Skeletal muscle tissue (tissue), 5 donors: ENCODE measurements around the gene ZSCAN23. TPM values are rescaled to one million over a fixed set of nuclear protein-coding genes. Genes with fewer than 3 reads are reported as not detected.
A peak's percentile ranks its signal among the peaks of the same experiment; 100 is the strongest.

Experiments
- H3K27ac ChIP-seq: one replicate; pipeline ENCODE4 v1.7.0; 2013; ENCODE audit warnings: mild to moderate bottlenecking, low read depth, low read length, inconsistent platforms
- H3K27me3 ChIP-seq, 3 donors: one replicate each; pipeline ENCODE4 v1.7.0; 2013; ENCODE audit warnings: low read length in 3 of 3; ENCODE audit not compliant: control insufficient read depth in 3 of 3, insufficient read depth in 3 of 3
- H3K36me3 ChIP-seq, 3 donors: one replicate each; pipeline ENCODE4 v1.7.0; 2013; ENCODE audit warnings: low read length in 3 of 3; ENCODE audit not compliant: control insufficient read depth in 3 of 3, insufficient read depth in 3 of 3
- H3K4me1 ChIP-seq, 3 donors: one replicate each; pipeline ENCODE4 v1.7.0; 2013; ENCODE audit warnings: low read length in 3 of 3, mild to moderate bottlenecking in 3 of 3; ENCODE audit not compliant: control insufficient read depth in 3 of 3, insufficient read depth in 3 of 3
- H3K4me3 ChIP-seq, 3 donors: one replicate each; pipeline ENCODE4 v1.7.0; 2013; ENCODE audit warnings: low read length in 3 of 3
- H3K9ac ChIP-seq, 3 donors: one replicate each; pipeline ENCODE4 v1.7.0; 2013; ENCODE audit warnings: low read length in 3 of 3, mild to moderate bottlenecking in 3 of 3, moderate library complexity in 2 of 3, low read depth in 1 of 3
- H3K9me3 ChIP-seq, 3 donors: one replicate each; pipeline ENCODE4 v1.7.0; 2013; ENCODE audit warnings: low read length in 3 of 3; ENCODE audit not compliant: control insufficient read depth in 3 of 3
- small RNA-seq: library from RNA; depleted of rRNA; stranded (forward); fragments of <200 nt; gene quantifications from one replicate; pipeline ENCODE3, GENCODE V24; 2014
- total RNA-seq: library from RNA; depleted of rRNA; stranded (reverse); fragments of >200 nt; gene quantifications from one replicate; pipeline ENCODE4 v1.2.3, GENCODE V29; 2014
- donor health status: Osteomylitis.

Gene ZSCAN23
- total RNA-seq, 1 donor from 2014 or later, result 4.7 TPM

DNA sequence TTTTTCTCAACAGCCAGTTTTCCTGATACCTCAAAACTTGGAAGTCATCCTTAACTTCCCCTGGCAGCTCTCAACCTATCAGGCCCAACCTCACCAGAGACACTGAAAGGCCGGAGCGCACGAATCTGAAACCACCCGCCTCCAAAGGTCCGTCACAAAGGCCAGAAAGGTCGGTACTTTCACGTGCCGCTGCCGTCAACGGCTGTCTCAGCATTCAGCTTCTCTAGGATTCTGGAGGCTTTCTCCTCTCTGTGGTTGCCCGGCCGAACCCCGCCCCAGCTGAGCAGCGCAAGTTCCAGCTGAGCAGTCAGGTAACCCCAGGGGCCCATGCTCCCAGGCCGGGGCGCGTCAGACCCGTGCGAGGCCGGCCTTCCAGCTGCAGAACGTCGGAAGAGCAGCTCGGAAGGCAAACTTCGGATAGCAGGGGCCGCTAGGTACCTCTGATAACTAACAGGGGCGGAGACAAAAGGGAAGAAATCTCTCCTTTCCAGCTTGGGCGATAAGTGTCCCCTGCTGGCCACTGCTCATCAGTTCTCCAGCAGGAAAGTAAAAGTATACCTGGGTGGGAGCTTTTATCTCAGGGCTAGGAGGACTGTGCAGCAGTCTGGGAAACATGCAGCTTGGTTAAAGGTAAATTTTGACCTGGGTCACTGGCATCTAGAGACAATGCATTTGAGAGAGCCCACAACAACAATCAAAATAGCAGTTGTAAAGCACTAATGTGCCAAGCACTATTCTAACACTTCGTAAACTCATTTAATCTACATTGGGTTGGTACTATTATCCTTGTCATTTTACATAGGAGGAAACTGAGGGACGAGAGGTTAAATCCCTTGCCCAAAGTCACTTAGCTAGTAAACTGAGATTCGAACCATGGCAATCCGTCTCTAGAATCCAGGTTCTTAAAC lies 59.8 kb downstream of the ZSCAN23 start:
- Histone ChIP-seq H3K9me3 (no peaks in the 10 kb centered on the region), H3K4me3 (peak overlapping the region; percentile 62 to 79 (median 66)), H3K4me1 (no peaks in the 10 kb centered on the region)

More for the DNA sequence above, 59.8 kb downstream of the ZSCAN23 start:
- Histone ChIP-seq H3K27me3 (no peaks in the 10 kb centered on the region), H3K36me3 (peaks cover 0 to 5% (median 3%) of the 10 kb centered on the region in 3 donors), H3K27ac (peak overlapping the region; percentile 58), H3K9ac (peak overlapping the region; percentile 24 to 74 (median 52))

Small RNA genes lying within 50 kb of the gene (small RNA-seq; reads per million reads assigned to genes)
- not detected for gene RNU2-45P

Other genes with a start within 250 kb of the ZSCAN23 start
- gene ZSCAN9, start 218.2 kb downstream of the ZSCAN23 start, total RNA-seq, result 18.8 TPM
- gene ZKSCAN4, start 191.2 kb downstream of the ZSCAN23 start, total RNA-seq, result 8.4 TPM
- gene NKAPL, start 184.2 kb downstream of the ZSCAN23 start, total RNA-seq, result 0.52 TPM
- 15.7 TPM for gene ZSCAN26, start 176.3 kb downstream of the ZSCAN23 start, total RNA-seq
- gene PGBD1, start 161.9 kb downstream of the ZSCAN23 start, total RNA-seq, result 4.2 TPM
- gene ZSCAN31, start 107.3 kb downstream of the ZSCAN23 start, total RNA-seq, result 12.5 TPM
- gene ZKSCAN3, start 93.5 kb downstream of the ZSCAN23 start, total RNA-seq, result 6.3 TPM
- gene ZSCAN12, start 43.7 kb downstream of the ZSCAN23 start, total RNA-seq, result 5.7 TPM
- not detected for gene GPX6, start 72.3 kb upstream of the ZSCAN23 start, total RNA-seq
- not detected for gene GPX5, start 82.4 kb upstream of the ZSCAN23 start, total RNA-seq